Measurements from ENCODE around the gene QKI. TPM values are rescaled to one million over a fixed set of nuclear protein-coding genes. Genes with fewer than 3 reads are reported as not detected.

Gene QKI
- total RNA-seq, 1 experiment from 2014 or later, result 194 TPM

DNA sequence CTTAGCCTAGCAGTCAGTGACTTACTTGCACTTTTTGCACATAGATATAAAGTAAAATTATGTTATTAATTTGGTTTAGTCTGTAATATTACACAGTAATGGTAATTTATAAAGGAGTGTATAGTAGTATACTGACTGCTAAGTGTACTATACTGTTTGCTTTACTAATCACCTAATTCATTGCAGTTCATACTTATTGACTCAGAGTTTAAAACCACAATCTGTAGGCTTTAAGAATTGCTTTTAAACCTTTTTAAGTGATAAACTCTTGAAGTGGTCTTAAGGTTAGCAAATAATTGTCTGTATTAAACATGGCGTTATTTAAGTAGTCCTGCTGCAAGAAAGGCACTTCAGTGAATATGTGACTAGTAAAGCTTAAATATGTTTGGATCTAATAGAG lies 151.5 kb downstream of the QKI start:
- no peaks in the 10 kb centered on the region for H3K27me3 ChIP-seq (replicated peaks)
- H3K27ac ChIP-seq, result no peak overlapping the region
- H3K9me3 ChIP-seq (replicated peaks), result no peaks in the 10 kb centered on the region
- H3K4me3 ChIP-seq, result no peak overlapping the region
- no peak for DNase-seq (ENCODE audit: low read depth in 1 of 2, low spot score in 2 of 2)
- H3K36me3 ChIP-seq, result peaks cover 63% of the 10 kb centered on the region
- H3K4me1 ChIP-seq (replicated peaks), result no peaks in the 10 kb centered on the region

- Histone ChIP-seq H3K27me3 (replicated peaks) (no peaks in the 10 kb centered on the region), H3K27ac (no peak overlapping the region), H3K4me3 (no peak overlapping the region), H3K9me3 (replicated peaks) (no peaks in the 10 kb centered on the region), H3K36me3 (peaks cover 55% of the 10 kb centered on the region), H3K4me1 (replicated peaks) (peaks cover 11% of the 10 kb centered on the region)
- DNase-seq (ENCODE audit: low read depth in 1 of 2, low spot score in 2 of 2), result no peak
Observed at GRCh38 chr6:163568275-163568674, 153.8 kb downstream of the QKI start.

- Histone ChIP-seq H3K9me3 (replicated peaks) (no peaks in the 10 kb centered on the region), H3K36me3 (peaks cover 47% of the 10 kb centered on the region), H3K4me1 (replicated peaks) (peaks cover 14% of the 10 kb centered on the region), H3K4me3 (no peak overlapping the region), H3K27ac (no peak overlapping the region), H3K27me3 (replicated peaks) (no peaks in the 10 kb centered on the region)
- no peak for DNase-seq (ENCODE audit: low read depth in 1 of 2, low spot score in 2 of 2)
Observed at GRCh38 chr6:163570579-163571231, 156.2 kb downstream of the QKI start.

DNA sequence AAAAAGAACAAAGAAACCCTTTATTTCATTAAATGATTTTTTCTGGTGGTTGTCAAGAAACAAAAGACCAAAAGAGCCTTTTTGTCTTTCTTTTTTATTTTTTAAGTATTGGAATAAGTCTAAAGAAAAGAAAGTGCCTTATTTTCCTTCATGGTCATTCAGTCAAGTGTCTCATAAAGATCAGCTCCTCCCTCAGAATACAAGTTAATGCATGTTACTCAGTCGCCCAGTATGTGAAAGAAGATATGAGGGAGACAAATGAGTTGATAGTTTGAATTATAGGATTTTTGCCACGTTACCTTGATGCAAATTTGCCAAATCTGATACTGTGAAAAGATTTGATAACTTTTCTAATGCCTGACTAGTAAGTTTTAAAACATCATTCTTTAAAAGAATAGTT lies 157.2 kb downstream of the QKI start:
- Histone ChIP-seq H3K27ac (no peak overlapping the region), H3K4me3 (no peak overlapping the region), H3K9me3 (replicated peaks) (no peaks in the 10 kb centered on the region), H3K27me3 (replicated peaks) (no peaks in the 10 kb centered on the region), H3K4me1 (replicated peaks) (peaks cover 14% of the 10 kb centered on the region), H3K36me3 (peaks cover 37% of the 10 kb centered on the region)
- DNase-seq (ENCODE audit: low read depth in 1 of 2, low spot score in 2 of 2), result no peak

- H3K4me1 ChIP-seq (replicated peaks), result peaks cover 17% of the 10 kb centered on the region
- H3K36me3 ChIP-seq, result peaks cover 30% of the 10 kb centered on the region
- no peaks in the 10 kb centered on the region for H3K27me3 ChIP-seq (replicated peaks)
- H3K9me3 ChIP-seq (replicated peaks), result no peaks in the 10 kb centered on the region
- H3K27ac ChIP-seq, result peak overlapping the region; percentile 53
- DNase-seq (ENCODE audit: low read depth in 1 of 2, low spot score in 2 of 2), result peak in 1 of 2 experiments; percentile 51
- no peak overlapping the region for H3K4me3 ChIP-seq
Observed at GRCh38 chr6:163572612-163573011, 158.1 kb downstream of the QKI start.

DNA sequence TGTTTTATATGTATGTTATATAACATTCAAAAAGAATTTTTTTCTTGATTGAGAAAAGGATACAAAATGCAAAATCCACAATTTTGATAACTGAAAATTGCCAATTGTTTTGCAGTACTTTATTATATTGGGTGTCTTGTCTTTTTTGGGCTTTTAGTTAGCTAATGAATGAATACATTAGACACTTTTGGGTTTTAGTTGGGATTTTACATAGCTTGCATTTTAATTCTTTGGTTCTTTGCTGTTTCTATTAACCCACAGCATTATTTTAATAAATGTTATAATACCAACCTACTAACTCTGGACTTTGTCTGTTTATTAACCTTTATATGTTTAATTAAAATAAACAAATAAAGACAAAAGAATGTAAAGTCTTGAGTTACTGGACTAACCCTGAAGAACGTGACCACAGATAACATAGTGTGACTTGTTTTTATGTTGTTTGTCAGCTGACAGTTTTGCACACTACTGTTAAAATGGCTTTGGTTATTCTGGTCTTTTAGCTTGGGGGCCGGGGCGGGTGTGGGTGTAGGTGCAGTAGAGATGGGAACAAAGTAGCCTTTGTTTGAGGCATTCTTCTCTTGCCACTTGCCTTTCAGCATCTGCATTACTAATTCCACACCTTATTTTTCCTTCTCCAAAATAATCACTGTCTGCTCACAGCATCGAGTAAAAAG lies 159.1 kb downstream of the QKI start:
- H3K4me3 ChIP-seq, result no peak overlapping the region
- H3K36me3 ChIP-seq, result peaks cover 25% of the 10 kb centered on the region
- H3K27me3 ChIP-seq (replicated peaks), result no peaks in the 10 kb centered on the region
- peaks cover 18% of the 10 kb centered on the region for H3K4me1 ChIP-seq (replicated peaks)
- H3K27ac ChIP-seq, result no peak overlapping the region
- no peak for DNase-seq (ENCODE audit: low read depth in 1 of 2, low spot score in 2 of 2)
- H3K9me3 ChIP-seq (replicated peaks), result no peaks in the 10 kb centered on the region

DNA sequence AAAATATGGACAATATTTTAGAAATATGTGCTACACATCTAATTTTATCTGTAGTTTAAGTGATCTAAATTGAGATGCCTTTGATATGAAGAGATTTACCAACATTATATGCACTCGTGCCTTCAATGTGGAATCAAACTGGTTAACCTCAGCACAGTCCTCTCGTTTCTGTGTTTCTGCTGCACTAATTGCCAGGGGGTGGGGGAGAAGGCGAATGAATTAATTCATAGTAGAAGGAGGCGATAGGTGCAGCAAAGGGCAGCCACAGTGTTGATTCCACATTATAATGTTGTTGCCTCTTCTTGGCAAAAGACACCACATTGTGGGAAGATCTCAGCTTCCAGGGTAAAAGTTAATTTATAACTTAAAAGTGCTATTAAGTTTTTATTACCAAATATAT lies 161.6 kb downstream of the QKI start:
- no peak for DNase-seq (ENCODE audit: low read depth in 1 of 2, low spot score in 2 of 2)
- Histone ChIP-seq H3K27ac (no peak overlapping the region), H3K27me3 (replicated peaks) (no peaks in the 10 kb centered on the region), H3K9me3 (replicated peaks) (no peaks in the 10 kb centered on the region), H3K4me1 (replicated peaks) (peaks cover 18% of the 10 kb centered on the region), H3K36me3 (peaks cover 13% of the 10 kb centered on the region), H3K4me3 (no peak overlapping the region)

DNA sequence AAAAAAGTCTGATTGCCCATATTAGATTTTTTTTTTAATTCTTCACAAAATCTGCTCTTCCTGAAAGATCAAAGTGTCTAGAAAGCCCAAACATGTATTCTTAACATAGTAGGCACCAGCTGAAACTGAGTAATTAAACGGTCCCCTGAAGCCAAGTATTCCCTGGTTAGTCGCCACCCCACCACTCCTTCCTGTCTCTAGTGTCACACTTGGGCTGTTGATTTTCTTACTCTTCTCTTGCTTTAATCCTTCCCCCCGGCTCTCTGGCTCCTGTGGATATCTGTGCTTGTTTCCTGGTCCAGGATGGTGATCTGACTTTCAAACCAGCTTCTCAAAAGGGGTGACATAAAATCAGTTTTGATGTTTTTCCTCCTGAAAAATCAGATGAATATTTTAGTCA lies 162.9 kb downstream of the QKI start:
- H3K27ac ChIP-seq, result no peak overlapping the region
- peaks cover 11% of the 10 kb centered on the region for H3K4me1 ChIP-seq (replicated peaks)
- no peak overlapping the region for H3K4me3 ChIP-seq
- H3K27me3 ChIP-seq (replicated peaks), result no peaks in the 10 kb centered on the region
- H3K36me3 ChIP-seq, result peaks cover 13% of the 10 kb centered on the region
- no peak for DNase-seq (ENCODE audit: low read depth in 1 of 2, low spot score in 2 of 2)
- H3K9me3 ChIP-seq (replicated peaks), result no peaks in the 10 kb centered on the region

DNA sequence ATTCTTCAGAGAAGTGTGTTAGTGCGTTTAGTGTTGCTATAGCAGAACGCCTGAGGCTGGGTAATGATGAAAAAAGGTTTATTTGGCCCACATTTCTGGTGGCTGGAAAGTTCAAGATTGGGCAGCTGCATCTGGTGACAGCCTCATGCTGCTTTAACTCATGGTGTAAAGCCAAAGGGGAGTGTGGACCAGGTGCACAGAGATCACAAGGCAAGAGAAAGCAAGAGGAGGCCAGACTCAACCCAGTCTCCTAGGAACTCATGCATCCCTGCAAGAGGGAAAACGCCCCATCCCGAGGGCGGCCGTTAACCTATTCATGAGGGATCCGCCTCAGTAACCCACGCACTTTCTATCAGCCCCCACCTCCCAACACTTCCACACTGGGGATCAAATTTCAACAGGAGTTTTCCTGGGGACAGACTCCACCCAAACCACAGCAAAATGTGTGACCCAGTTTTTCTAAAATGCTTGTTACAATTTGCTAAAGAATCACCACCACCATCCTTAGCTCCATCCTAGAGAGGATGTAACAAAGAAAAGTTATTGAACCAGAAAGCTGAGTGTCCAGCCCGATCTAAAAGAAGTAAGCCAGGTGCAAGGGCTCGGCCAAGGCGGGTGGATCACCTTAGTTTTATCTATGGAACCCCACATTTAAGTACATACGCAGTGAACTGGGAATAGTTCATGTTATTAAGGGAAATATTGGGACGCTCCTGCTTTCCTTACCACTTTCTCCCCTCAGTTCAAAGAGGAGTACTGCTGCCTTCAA lies 164.8 kb downstream of the QKI start:
- Histone ChIP-seq H3K4me3 (no peak overlapping the region), H3K27ac (no peak overlapping the region), H3K9me3 (replicated peaks) (no peaks in the 10 kb centered on the region), H3K36me3 (peaks cover 8% of the 10 kb centered on the region), H3K27me3 (replicated peaks) (no peaks in the 10 kb centered on the region), H3K4me1 (replicated peaks) (0 out of 2 replicates have a peak, but pooled peaks cover 4% of the 10 kb centered on the region)
- DNase-seq (ENCODE audit: low read depth in 1 of 2, low spot score in 2 of 2), result no peak

DNA sequence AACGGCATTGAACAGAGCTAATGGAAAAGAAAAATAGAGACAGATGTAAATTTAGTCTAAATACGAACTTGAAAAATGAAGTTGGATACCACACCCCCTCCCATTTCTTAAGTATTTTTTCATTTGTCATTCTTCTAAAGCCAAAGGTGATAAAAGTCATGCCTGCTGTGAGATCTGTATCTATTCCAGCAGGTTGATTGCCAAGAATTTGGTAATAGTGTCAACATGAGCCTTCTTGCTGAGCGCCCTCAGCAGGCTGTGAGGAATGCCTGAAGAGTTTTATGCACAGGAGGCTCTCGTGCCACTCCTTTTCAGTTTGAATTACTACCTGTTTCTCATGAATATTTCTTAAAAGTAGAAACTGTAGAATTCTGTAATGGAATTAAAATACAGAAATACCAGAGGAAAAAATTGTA lies 165.4 kb downstream of the QKI start:
- H3K4me3 ChIP-seq, result no peak overlapping the region
- 0 out of 2 replicates have a peak, but pooled peaks cover 4% of the 10 kb centered on the region for H3K4me1 ChIP-seq (replicated peaks)
- H3K9me3 ChIP-seq (replicated peaks), result no peaks in the 10 kb centered on the region
- peaks cover 3% of the 10 kb centered on the region; the same call in 1 of the 2 replicates for H3K36me3 ChIP-seq
- no peak overlapping the region for H3K27ac ChIP-seq
- no peak for DNase-seq (ENCODE audit: low read depth in 1 of 2, low spot score in 2 of 2)
- H3K27me3 ChIP-seq (replicated peaks), result no peaks in the 10 kb centered on the region

DNA sequence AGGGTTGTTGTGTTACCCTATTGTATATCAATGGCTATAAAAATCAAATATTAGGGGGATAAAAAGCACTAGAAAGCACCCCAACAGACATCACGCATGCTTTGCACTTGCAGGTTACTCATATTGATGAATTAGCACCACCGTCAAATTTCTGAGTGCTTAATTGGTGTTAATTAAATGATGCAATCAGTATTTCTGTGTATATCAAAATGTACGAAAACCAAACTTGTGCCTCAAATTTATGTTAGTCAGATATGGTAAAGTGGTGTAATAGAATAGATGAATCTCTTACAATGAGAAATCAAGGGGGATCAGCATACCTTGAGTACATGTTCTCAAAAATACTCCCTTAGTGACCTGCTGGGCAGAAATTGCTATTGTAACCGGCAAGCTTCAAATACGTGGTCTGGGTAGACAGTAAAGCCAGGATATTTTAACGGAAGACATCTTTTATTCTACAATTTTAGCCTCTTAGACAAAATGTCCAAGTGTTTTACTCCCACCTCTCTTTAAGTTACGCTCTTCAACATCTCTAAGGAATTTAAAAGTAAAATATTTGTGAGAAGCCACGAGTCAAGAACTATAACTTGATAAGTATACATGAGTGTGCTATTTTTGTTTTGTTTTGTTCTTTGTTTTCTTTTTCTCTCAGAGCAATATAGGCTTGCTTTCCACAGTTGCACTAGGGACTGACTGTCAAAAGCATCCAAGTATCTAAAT lies 166.0 kb downstream of the QKI start:
- Histone ChIP-seq H3K4me3 (no peak overlapping the region), H3K36me3 (no peaks in the 10 kb centered on the region), H3K9me3 (replicated peaks) (no peaks in the 10 kb centered on the region), H3K27me3 (replicated peaks) (no peaks in the 10 kb centered on the region), H3K27ac (no peak overlapping the region), H3K4me1 (replicated peaks) (peaks cover 6% of the 10 kb centered on the region)
- DNase-seq (ENCODE audit: low read depth in 1 of 2, low spot score in 2 of 2), result no peak

DNA sequence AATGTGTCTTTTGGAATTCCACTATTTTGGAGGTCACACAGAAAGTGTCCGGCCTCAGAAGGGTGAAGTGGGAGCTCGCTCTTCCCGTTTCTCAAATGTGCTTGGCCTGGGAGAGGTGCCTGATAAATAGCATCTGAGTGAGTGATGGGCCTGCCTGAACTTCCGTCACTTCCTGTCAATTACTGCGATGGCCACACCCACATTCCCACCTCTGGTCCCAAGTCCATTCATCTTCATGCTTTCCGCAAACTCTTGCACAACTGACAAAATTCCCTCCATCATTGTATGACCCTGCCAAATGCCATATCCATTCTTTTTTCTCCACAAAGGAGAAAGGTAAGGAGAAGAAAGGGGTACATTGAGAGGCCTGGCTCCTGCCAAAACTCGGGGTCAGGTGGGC lies 169.0 kb downstream of the QKI start:
- Histone ChIP-seq H3K4me3 (no peak overlapping the region), H3K27ac (no peak overlapping the region)
- DNase-seq (ENCODE audit: low read depth in 1 of 2, low spot score in 2 of 2), result no peak

DNA sequence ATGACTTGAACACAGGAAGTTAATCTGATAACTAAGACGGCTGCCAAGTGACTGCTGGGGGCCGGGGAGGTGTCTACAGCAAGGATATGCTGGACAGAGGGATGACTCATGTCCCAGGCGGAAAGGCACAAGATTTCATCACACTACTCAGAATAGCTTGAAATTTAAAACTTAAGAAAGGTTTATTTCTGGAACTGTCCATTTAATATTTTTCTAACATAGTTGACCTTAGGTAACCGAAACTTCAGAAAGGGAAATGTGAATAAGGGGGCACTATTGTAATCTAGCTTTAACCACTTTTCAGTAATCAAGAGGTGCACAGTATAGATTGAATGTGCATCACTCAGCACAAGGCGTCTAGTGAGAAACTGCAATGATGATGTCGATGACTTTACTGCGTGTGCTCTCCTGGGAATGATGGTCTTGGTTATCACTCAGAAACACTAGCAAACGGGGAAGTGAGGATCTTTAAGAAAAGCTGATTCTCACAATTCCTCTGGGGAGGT lies 171.5 kb downstream of the QKI start:
- peak overlapping the region; percentile 57 for H3K27ac ChIP-seq
- no peaks in the 10 kb centered on the region for H3K9me3 ChIP-seq (replicated peaks)
- no peaks in the 10 kb centered on the region for H3K36me3 ChIP-seq
- peaks cover 39% of the 10 kb centered on the region for H3K4me1 ChIP-seq (replicated peaks)
- DNase-seq (ENCODE audit: low read depth in 1 of 2, low spot score in 2 of 2), result peak; percentile 76 to 77
- no peaks in the 10 kb centered on the region for H3K27me3 ChIP-seq (replicated peaks)
- H3K4me3 ChIP-seq, result no peak overlapping the region

More for the DNA sequence above, 169.0 kb downstream of the QKI start:
- H3K4me1 ChIP-seq (replicated peaks), result peaks cover 33% of the 10 kb centered on the region
- H3K27me3 ChIP-seq (replicated peaks), result no peaks in the 10 kb centered on the region
- no peaks in the 10 kb centered on the region for H3K36me3 ChIP-seq
- H3K9me3 ChIP-seq (replicated peaks), result no peaks in the 10 kb centered on the region
